GM19397 (cell line): ENCODE measurements around the gene ZBTB20.
"Not testable (repeated sequence)": the region's sequence is repeated elsewhere in the genome, so short reads cannot be mapped to it uniquely, and the experiment has no call there.

Experiments used
- ATAC-seq: cut with Tn5 transposase; IDR thresholded peaks from one replicate; pipeline ENCODE4 v1.9.1; 2021; ENCODE audit warnings: mild to moderate bottlenecking, moderate library complexity; ENCODE audit not compliant: unreplicated experiment

ZBTB20 gene

DNA sequence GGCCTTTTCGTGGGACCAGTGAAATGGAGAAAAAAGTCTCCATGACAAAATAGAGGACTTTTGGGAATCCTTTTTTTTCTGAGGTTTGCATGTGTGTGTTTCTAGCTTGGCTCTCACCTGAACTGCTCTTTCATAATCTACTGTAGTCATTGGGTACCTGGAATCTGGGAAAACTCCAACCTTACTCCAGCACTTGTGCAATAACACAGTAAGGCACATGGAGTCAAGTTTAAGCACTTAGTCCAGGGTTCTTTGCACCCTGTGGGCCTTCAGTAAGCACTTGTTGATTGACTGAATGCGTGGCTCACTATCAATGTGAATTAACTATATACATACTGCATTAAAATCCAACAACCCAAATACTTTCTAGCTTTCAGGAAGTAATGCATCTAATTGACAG is 299.5 kb downstream of the ZBTB20 start:
- no peak for ATAC-seq

DNA sequence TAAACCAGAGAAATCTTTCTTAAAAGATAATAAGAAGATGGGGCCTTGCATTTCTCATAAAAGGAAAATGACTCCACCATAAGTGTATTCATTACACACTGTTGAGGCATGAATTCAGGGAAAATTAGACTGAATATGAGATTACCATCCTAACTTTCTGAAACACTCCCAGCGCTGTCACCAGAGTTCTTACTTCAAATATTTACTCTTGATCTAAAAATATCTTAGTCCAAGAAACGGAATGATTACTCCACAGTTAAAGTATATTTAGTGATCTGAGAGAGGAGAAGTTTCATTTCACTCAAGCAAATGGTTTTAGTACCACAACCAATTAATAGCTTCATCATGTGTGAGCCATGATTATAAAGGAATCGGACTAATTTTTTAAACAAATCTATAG is 300.3 kb downstream of the ZBTB20 start:
- no peak for ATAC-seq

DNA sequence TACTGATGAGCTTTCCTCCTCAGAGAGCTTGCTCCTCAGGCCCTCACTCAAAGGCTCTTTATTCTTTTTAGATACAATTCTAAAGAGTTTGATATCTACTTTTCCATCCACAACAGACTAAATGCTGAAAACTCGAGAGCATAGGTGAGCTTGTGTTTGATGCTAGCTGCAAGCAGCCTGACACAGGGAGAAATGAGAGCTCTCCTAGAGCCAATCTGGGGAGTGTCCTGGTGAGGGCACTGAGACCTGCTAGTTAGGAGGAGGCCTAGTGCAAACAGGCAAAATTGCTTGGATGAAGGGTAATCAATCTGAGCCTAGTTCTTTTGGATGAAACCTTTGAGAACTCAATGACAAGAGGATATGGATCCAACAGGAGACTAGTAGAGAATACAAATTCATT is 300.8 kb downstream of the ZBTB20 start:
- no peak for ATAC-seq

DNA sequence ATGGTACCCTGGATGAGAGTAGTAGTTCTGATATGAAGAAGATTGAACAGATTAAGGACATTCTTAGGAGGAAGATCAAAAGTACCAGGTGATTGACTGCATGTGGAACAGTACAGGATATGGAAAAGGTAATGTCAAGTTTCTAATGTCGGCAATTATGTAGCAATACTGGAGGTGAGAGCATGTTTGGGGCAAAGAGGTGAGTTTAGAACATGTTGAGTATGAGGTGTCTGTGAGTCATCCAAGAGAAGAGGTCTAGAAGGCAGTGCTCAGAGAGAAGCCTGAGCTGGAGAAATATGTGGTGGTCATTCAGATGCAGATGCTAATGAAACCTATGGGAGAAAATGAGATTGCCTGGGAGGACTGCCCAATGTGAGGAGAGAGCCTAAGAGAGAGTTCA is 305.6 kb downstream of the ZBTB20 start:
- no peak for ATAC-seq

DNA sequence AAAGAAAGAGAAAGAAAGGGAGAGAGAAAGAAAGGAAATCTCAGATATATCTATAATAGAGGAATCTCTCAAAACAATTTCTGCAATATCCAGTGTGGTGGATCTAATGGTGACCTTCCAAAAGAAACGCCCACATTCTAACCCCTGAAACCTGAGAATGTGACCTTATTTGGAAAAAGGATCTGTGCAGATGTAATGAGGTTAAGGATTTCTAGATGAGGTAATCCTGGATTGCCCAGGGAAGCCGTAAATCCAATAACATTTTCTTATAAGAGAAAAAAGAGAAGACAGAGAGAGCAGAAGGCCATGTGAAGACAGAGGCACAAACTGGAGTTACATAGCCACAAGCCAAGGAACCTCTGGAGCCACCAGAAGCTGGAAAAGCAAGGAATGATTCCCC is 307.6 kb downstream of the ZBTB20 start:
- ATAC-seq, result no peak

DNA sequence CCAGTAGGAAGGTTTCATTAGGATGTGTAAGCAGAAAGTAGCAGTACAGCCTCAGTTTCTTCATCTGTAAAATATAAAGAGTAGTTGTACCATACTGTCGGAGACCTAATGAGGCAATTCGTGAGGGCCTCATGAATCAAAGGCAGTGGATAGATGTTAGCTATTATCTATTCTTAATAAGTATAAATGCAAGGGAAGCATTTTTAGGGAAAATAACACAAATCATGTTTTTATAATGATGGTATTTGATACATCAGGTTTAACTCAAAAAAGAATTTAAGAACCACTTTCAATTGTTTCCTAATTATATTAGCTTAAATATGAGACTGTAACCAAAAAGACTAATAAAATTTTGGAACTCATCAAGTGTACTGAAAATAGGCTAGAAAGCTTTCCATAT is 309.1 kb downstream of the ZBTB20 start:
- no peak for ATAC-seq

- ATAC-seq, result no peak
Measured at GRCh38 chr3:114834175-114834940, 312.7 kb downstream of the ZBTB20 start.

DNA sequence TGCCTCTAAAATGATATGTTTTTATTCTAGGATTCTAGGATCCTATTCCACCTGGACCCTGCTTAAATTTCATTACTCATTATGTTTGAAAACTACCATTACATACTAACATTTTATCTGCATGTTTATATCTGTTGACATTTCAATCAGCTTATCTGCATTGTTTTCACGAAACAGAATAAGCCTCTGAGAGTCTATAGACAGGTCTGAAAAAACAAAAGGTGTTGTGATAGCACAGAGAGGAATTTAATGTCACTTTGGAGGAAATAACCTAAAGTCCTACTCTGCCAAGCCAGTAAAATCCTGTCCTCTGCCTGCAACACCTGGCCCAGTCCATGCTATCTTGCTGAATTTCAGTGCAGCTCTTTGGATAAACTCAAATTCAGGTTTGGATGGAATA is 315.2 kb downstream of the ZBTB20 start:
- no peak for ATAC-seq

DNA sequence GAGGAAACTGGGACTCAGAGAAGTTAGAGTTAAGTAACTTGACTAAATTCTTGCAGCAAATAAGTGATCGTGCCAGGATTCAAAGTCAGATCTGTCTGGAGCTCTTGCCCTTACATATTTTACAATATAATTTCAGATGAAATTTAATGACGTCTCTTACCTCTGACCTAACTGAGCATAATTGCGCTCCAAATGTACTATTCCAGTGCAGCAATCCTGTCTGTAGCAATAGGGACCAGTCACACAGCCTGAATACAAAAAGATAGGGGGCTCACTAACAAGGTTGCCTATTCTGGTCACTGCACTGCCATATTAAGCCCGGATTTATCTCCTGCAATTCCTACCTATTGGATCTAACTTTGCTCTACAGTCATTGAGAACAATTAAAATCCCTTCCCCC is 316.4 kb downstream of the ZBTB20 start:
- no peak for ATAC-seq

- ATAC-seq, result no peak
Measured at GRCh38 chr3:114829783-114830182, 317.3 kb downstream of the ZBTB20 start.

GRCh38 chr3:114827495-114827894 is 319.6 kb downstream of the ZBTB20 start:
- peak; percentile 67 for ATAC-seq

DNA sequence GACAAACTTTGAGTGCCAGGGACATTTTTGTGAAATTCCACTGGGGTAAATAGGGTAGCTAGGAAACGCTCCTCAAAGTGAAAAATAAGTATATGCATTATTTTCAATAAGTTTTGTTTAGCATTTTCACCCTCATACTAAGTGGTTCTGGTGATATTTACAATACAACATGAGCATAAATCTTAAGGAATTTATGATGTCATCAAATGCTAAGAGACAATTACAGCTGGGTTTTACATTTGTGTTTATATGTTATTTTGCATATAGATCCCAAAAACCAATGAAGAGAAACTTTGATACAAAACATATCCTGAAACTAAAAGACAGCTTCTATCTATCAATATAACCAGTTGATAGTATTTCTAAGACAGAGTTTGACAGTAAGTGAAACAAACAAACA is 323.1 kb downstream of the ZBTB20 start:
- ATAC-seq, result no peak

DNA sequence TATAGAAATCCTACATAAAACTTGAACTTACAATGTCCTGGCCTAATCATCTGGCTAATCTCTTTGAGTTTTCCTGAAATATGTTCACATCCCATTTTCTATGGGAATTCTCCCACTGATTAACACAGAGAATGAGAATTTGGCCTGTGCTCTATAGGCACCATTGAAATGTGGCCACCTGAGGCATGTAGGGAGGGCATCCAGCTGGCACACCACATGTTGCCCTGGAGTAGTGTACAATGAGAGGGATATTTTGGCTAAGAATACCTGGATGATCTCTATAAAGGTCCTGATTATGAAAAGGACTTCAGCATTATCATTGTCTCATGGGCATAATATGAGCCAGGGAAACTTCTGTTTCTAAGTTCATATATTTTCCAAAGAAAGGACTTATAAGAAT is 324.0 kb downstream of the ZBTB20 start:
- no peak for ATAC-seq

- no peak for ATAC-seq
Measured at GRCh38 chr3:114816052-114816451, 331.0 kb downstream of the ZBTB20 start.

GRCh38 chr3:114812541-114813238 is 334.4 kb downstream of the ZBTB20 start:
- not testable (repeated sequence) for ATAC-seq

- ATAC-seq, result peak; percentile 99
Measured at GRCh38 chr3:114809668-114810413, 337.2 kb downstream of the ZBTB20 start.

- ATAC-seq, result no peak
Measured at GRCh38 chr3:114804099-114804498, 343.0 kb downstream of the ZBTB20 start.

DNA sequence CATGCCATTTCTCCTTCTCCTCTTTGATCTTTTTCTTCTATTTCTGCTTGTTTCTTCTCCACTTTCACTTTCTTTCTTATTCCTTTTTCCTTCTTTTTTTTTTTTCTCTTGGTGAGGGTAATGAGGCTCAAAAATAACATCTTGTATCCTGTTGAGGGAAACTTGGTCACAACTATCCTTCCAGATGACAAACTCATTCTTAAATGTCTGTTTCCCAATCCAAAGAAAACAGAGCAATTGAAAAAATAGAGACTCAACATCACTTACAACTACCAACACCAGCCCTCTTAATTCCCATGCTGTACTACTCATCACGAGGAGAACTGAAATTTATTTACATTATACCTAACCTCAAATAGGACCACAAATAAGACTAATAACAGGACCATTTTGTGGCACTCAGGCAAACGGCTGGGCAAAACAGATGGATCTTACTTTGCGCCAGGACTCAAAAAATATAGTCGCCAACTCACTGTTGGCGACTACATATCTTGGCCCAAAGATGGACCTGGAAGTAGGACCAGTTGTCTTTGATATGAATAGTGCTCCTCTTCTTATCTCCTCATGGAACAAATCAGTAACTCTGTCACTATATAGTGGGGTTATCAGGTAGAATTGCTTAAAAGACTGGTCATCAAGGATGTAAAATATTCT is 343.9 kb downstream of the ZBTB20 start:
- ATAC-seq, result no peak

- no peak for ATAC-seq
Measured at GRCh38 chr3:114800272-114801031, 346.6 kb downstream of the ZBTB20 start.

- no peak for ATAC-seq
Measured at GRCh38 chr3:114799816-114800215, 347.3 kb downstream of the ZBTB20 start.

DNA sequence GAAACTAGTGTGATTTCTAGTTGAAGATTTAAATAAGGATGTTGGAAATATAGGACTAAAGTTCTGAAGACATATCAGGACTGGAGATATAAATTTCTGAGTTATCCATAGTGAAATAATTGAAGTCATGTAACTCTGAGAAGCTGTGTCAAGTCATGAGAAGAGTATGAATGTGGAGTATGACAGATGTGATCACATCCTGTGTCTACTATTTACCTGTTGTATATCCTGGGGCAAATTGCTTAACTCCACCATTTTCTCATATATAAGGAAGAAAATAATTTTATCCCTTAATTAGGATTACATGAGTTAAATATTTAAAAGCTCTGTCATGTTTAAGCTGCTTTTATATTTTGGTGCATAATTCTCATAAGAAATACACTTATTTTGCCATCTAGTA is 350.3 kb downstream of the ZBTB20 start:
- no peak for ATAC-seq
